Esophagus squamous epithelium (tissue), 5 donors: Measurements from ENCODE around the gene TTC21B. TPM values are rescaled to one million over a fixed set of nuclear protein-coding genes. Genes with fewer than 3 reads are reported as not detected.

Experiments used
- DNase-seq: peaks from one replicate; lab custom pipeline; 2025; lab: John Stamatoyannopoulos, UW
- H3K27ac ChIP-seq, 4 donors: fragments of 200-600 bp; sonication (generic); one replicate each; pipeline ENCODE4 v1.5.1; 2016 to 2019; ENCODE audit warnings: mild to moderate bottlenecking in 1 of 4
- H3K27me3 ChIP-seq, 4 donors: fragments of 200-600 bp; sonication (generic); 1 replicate in 3 of 4; 2 replicates in 1 of 4; pipeline versions ENCODE4 v1.5.1 to v1.6.0; 2017 to 2021; ENCODE audit warnings: antibody characterized with exemption in 1 of 4
- H3K36me3 ChIP-seq, 3 donors: fragments of 200-600 bp; sonication (generic); one replicate each; pipeline ENCODE4 v1.5.1; 2016 to 2019
- H3K4me1 ChIP-seq, 3 donors: fragments of 200-600 bp; sonication (generic); one replicate each; pipeline ENCODE4 v1.5.1; 2017 to 2019
- H3K4me3 ChIP-seq, 4 donors: fragments of 200-600 bp; sonication (generic); 1 replicate in 3 of 4; 2 replicates in 1 of 4; pipeline ENCODE4 v1.5.1; 2016 to 2019; ENCODE audit warnings: mild to moderate bottlenecking in 2 of 4, moderate library complexity in 1 of 4
- H3K9me3 ChIP-seq, 3 donors: fragments of 200-600 bp; sonication (generic); one replicate each; pipeline ENCODE4 v1.5.1; 2016 to 2019
- CTCF ChIP-seq, 6 experiments: fragments of 450-650 bp in 4 of 6; fragments of 200-600 bp in 2 of 6; sonication (generic) in 2 of 6; IDR thresholded peaks; one replicate each; pipeline ENCODE4 v1.5.1; 2016 to 2019; ENCODE audit warnings: antibody characterized with exemption in 6 of 6, mild to moderate bottlenecking in 4 of 6, moderate library complexity in 4 of 6
- POLR2A ChIP-seq, 4 donors: fragments of 450-650 bp; IDR thresholded peaks; one replicate each; pipeline ENCODE4 v1.6.1; 2017; ENCODE audit warnings: antibody characterized with exemption in 4 of 4, mild to moderate bottlenecking in 4 of 4, moderate library complexity in 3 of 4
- WGBS, 2 donors: methylation state at CpG; one replicate each; pipeline ENCODE4 v1.1.5; 2018; 5-methylcytosine and 5-hydroxymethylcytosine counted together
- intact Hi-C: fragments of 100-400 bp; cut with DNase I; formaldehyde crosslinking; loops from one replicate; pipeline ENCODE4 v1.15.0; 2022
- total RNA-seq, 4 donors: library from RNA; depleted of rRNA; stranded (reverse); fragments of >200 nt; gene quantifications; one replicate each; pipeline ENCODE4 v1.1.0, GENCODE V29; 2016
- donor health status: DM: yes; HTN: yes; CAD: no.

The TTC21B gene
- total RNA-seq, 4 donors from 2014 or later = 4.3 to 22.3 (median 10.8) TPM

GRCh38 chr2:165903406-165903805 lies 50.2 kb downstream of the TTC21B start:
- 97 to 99% methylated on average over 5 of the region's 5 CpGs for WGBS, 2 donors
- peaks cover 0 to 22% (median 0%) of the 10 kb centered on the region in 3 donors for H3K4me1 ChIP-seq
- no peak overlapping the region for H3K4me3 ChIP-seq
- TF ChIP-seq POLR2A (IDR thresholded peaks at IDR 0.05) (no peak), CTCF (IDR thresholded peaks at IDR 0.05) (no peak)
- no peak for DNase-seq
- intact Hi-C loops = no loop called here
- H3K27ac ChIP-seq = no peak overlapping the region
- H3K36me3 ChIP-seq = peaks cover 0 to 46% (median 0%) of the 10 kb centered on the region in 3 donors
- H3K27me3 ChIP-seq = no peaks in the 10 kb centered on the region
- no peaks in the 10 kb centered on the region for H3K9me3 ChIP-seq

GRCh38 chr2:165902934-165903333 lies 50.6 kb downstream of the TTC21B start:
- intact Hi-C loops = no loop called here
- Histone ChIP-seq H3K36me3 (peaks cover 0 to 50% (median 0%) of the 10 kb centered on the region in 3 donors), H3K27me3 (no peaks in the 10 kb centered on the region), H3K9me3 (no peaks in the 10 kb centered on the region), H3K4me1 (peaks cover 0 to 27% (median 0%) of the 10 kb centered on the region in 3 donors), H3K27ac (no peak overlapping the region), H3K4me3 (peak overlapping the region in 1 of 4 donors; percentile 1)
- TF ChIP-seq POLR2A (IDR thresholded peaks at IDR 0.05) (no peak), CTCF (IDR thresholded peaks at IDR 0.05) (no peak)
- no peak for DNase-seq

- Histone ChIP-seq H3K4me1 (peaks cover 0 to 28% (median 0%) of the 10 kb centered on the region in 3 donors), H3K9me3 (no peaks in the 10 kb centered on the region), H3K4me3 (no peak overlapping the region), H3K27me3 (no peaks in the 10 kb centered on the region), H3K27ac (no peak overlapping the region), H3K36me3 (peaks cover 0 to 53% (median 0%) of the 10 kb centered on the region in 3 donors)
- no peak for DNase-seq
- intact Hi-C loops = no loop called here
- WGBS, 2 donors = 56 to 67% methylated on average over 7 of the region's 7 CpGs
- TF ChIP-seq CTCF (IDR thresholded peaks at IDR 0.05) = no peak
- no peak for TF ChIP-seq POLR2A (IDR thresholded peaks at IDR 0.05)
These were observed 51.8 kb downstream of the TTC21B start for GRCh38 chr2:165901620-165902298.

DNA sequence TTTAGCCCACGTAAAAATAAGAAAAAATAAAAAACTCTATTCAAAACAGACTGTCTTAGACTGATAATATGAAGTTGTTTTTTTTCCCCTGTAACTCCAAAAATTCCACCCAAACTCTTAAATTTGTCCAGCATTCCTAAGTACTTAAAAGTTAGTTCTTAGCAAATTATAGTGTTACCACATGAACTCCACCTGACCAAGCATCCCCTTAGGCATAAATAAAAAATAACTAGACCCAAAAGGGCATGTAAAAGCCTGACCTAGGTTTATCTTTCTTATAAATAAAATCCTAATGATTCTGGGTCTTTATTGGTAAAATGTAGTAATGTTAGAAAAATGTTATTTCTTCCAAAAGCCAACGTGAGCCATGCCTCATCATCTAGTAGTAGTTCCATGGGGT lies 54.3 kb downstream of the TTC21B start:
- Histone ChIP-seq H3K4me3 (no peak overlapping the region), H3K4me1 (peaks cover 0 to 28% (median 0%) of the 10 kb centered on the region in 3 donors), H3K27me3 (no peaks in the 10 kb centered on the region), H3K36me3 (peaks cover 0 to 63% (median 0%) of the 10 kb centered on the region in 3 donors), H3K27ac (no peak overlapping the region), H3K9me3 (no peaks in the 10 kb centered on the region)
- TF ChIP-seq POLR2A (IDR thresholded peaks at IDR 0.05) (no peak), CTCF (IDR thresholded peaks at IDR 0.05) (no peak)
- intact Hi-C loops = no loop called here
- no peak for DNase-seq
- WGBS, 2 donors = 74 to 80% methylated on average over 2 of the region's 2 CpGs

GRCh38 chr2:165898381-165898780 lies 55.2 kb downstream of the TTC21B start:
- no peak for TF ChIP-seq POLR2A (IDR thresholded peaks at IDR 0.05)
- no peak for TF ChIP-seq CTCF (IDR thresholded peaks at IDR 0.05)
- intact Hi-C loops = no loop called here
- DNase-seq = no peak
- no peaks in the 10 kb centered on the region for H3K27me3 ChIP-seq
- H3K4me3 ChIP-seq = no peak overlapping the region
- 29 to 37% methylated on average over 4 of the region's 4 CpGs for WGBS, 2 donors
- H3K27ac ChIP-seq = peak overlapping the region in 1 of 4 donors; percentile 11
- no peaks in the 10 kb centered on the region for H3K9me3 ChIP-seq
- H3K4me1 ChIP-seq = peaks cover 0 to 28% (median 0%) of the 10 kb centered on the region in 3 donors
- peaks cover 0 to 69% (median 0%) of the 10 kb centered on the region in 3 donors for H3K36me3 ChIP-seq
